Mesendoderm (in vitro differentiated cells): Measurements from ENCODE around the gene WDR1.

Experiments
- DNase-seq: peaks from one replicate; pipeline ENCODE4 v3.0.0; 2013
- H2AK5ac ChIP-seq: 2 replicates; pipeline ENCODE4 v1.6.1; 2013; ENCODE audit warnings: low read length, inconsistent platforms
- H2BK120ac ChIP-seq: 2 replicates; pipeline ENCODE4 v1.6.1; 2013; ENCODE audit warnings: low read depth, mild to moderate bottlenecking, low read length, moderate library complexity, mixed read lengths
- H2BK15ac ChIP-seq: replicated peaks from 2 replicates; pipeline ENCODE4 v1.6.1; 2013; ENCODE audit warnings: low read depth, mild to moderate bottlenecking, moderate library complexity
- H2BK5ac ChIP-seq: 2 replicates; pipeline ENCODE4 v1.6.1; 2013; ENCODE audit warnings: low read length, inconsistent platforms
- H3K18ac ChIP-seq: 2 replicates; pipeline ENCODE4 v1.6.1; 2013; ENCODE audit warnings: mild to moderate bottlenecking, low read length, mixed read lengths
- H3K23ac ChIP-seq: one replicate; pipeline ENCODE4 v1.6.1; 2013; ENCODE audit warnings: low read length
- H3K27ac ChIP-seq: 2 replicates; pipeline ENCODE4 v1.5.1; 2013; ENCODE audit warnings: low read depth, mild to moderate bottlenecking, inconsistent platforms, low read length, moderate library complexity
- H3K27me3 ChIP-seq: 2 replicates; pipeline ENCODE4 v1.6.1; 2013; ENCODE audit warnings: low read length, control low read depth, mild to moderate bottlenecking, inconsistent platforms; ENCODE audit not compliant: insufficient read depth, poor library complexity
- H3K36me3 ChIP-seq: 2 replicates; pipeline ENCODE4 v1.6.1; 2013; ENCODE audit warnings: low read length, inconsistent platforms; ENCODE audit not compliant: control insufficient read depth, insufficient read depth
- H3K4ac ChIP-seq: one replicate; pipeline ENCODE4 v1.6.1; 2013; ENCODE audit warnings: low read depth, mild to moderate bottlenecking, low read length, moderate library complexity
- H3K4me1 ChIP-seq: 2 replicates; pipeline ENCODE4 v1.6.1; 2013; ENCODE audit warnings: low read depth, low read length, inconsistent platforms; ENCODE audit not compliant: control insufficient read depth
- H3K4me2 ChIP-seq: 2 replicates; pipeline ENCODE4 v1.6.1; 2013; ENCODE audit warnings: low read length
- H3K4me3 ChIP-seq: 2 replicates; pipeline ENCODE4 v1.5.1; 2013; ENCODE audit warnings: mild to moderate bottlenecking, low read length
- H3K56ac ChIP-seq: one replicate; pipeline ENCODE4 v1.6.1; 2013; ENCODE audit warnings: low read length
- H3K79me1 ChIP-seq: 2 replicates; pipeline ENCODE4 v1.6.1; 2013; ENCODE audit warnings: low read length, inconsistent platforms
- H3K79me2 ChIP-seq: 2 replicates; pipeline ENCODE4 v1.6.1; 2013; ENCODE audit warnings: mild to moderate bottlenecking, low read length; ENCODE audit not compliant: control insufficient read depth, insufficient read depth
- H3K9ac ChIP-seq: 2 replicates; pipeline ENCODE4 v1.6.1; 2013; ENCODE audit warnings: low read length, inconsistent platforms
- H4K5ac ChIP-seq: one replicate; pipeline ENCODE4 v1.6.1; 2013; ENCODE audit warnings: low read length
- H4K8ac ChIP-seq: one replicate; pipeline ENCODE4 v1.6.1; 2013; ENCODE audit warnings: low read depth, mild to moderate bottlenecking, control low read depth, low read length, moderate library complexity
- WGBS: extraction: QIAGEN DNeasy Blood & Tissue Kit; methylation state at CpG from one replicate; pipeline ENCODE4 v1.1.7; 2013; ENCODE audit warnings: low lambda C conversion rate, missing lambda C conversion rate; ENCODE audit not compliant: insufficient coverage; ENCODE audit errors: extremely low coverage; 5-methylcytosine and 5-hydroxymethylcytosine counted together

The WDR1 gene

GRCh38 chr4:10088135-10089010 is 28.2 kb downstream of the WDR1 start:
- Histone ChIP-seq H3K36me3 (peaks cover 46% of the 10 kb centered on the region), H3K56ac (no peak overlapping the region), H3K4me1 (no peaks in the 10 kb centered on the region), H3K27me3 (no peaks in the 10 kb centered on the region), H2BK15ac (no peak overlapping the region), H3K23ac (no peak overlapping the region), H3K4me2 (no peak overlapping the region), H3K79me2 (peaks cover 25% of the 10 kb centered on the region), H2AK5ac (no peak overlapping the region), H3K9ac (no peak overlapping the region), H3K4me3 (no peak overlapping the region), H3K4ac (no peak overlapping the region), H4K8ac (no peak overlapping the region), H2BK120ac (no peak overlapping the region), H2BK5ac (no peak overlapping the region), H3K79me1 (peaks cover 29% of the 10 kb centered on the region), H3K18ac (no peak overlapping the region), H4K5ac (no peak overlapping the region), H3K27ac (no peak overlapping the region)
- WGBS = no CpG with 5 or more reads among the region's 28 CpGs
- DNase-seq = no peak

- H3K27ac ChIP-seq = no peak overlapping the region
- no peaks in the 10 kb centered on the region for H3K27me3 ChIP-seq
- no peak overlapping the region for H3K23ac ChIP-seq
- no peak overlapping the region for H3K4ac ChIP-seq
- H2BK15ac ChIP-seq = no peak overlapping the region
- H3K9ac ChIP-seq = no peak overlapping the region
- no peak overlapping the region for H2BK5ac ChIP-seq
- peaks cover 22% of the 10 kb centered on the region for H3K79me1 ChIP-seq
- H2BK120ac ChIP-seq = no peak overlapping the region
- H3K4me2 ChIP-seq = no peak overlapping the region
- no peak overlapping the region for H3K4me3 ChIP-seq
- H3K4me1 ChIP-seq = no peaks in the 10 kb centered on the region
- no peak overlapping the region for H3K56ac ChIP-seq
- peaks cover 45% of the 10 kb centered on the region for H3K36me3 ChIP-seq
- no peak overlapping the region for H4K8ac ChIP-seq
- H2AK5ac ChIP-seq = no peak overlapping the region
- H3K18ac ChIP-seq = no peak overlapping the region
- WGBS = no CpG with 5 or more reads among the region's 12 CpGs
- H3K79me2 ChIP-seq = peaks cover 16% of the 10 kb centered on the region
- no peak overlapping the region for H4K5ac ChIP-seq
- no peak for DNase-seq
Measured at GRCh38 chr4:10087152-10087791, 29.3 kb downstream of the WDR1 start.

- Histone ChIP-seq H3K36me3 (peaks cover 42% of the 10 kb centered on the region), H3K4me1 (no peaks in the 10 kb centered on the region), H3K4ac (no peak overlapping the region), H3K27me3 (no peaks in the 10 kb centered on the region), H4K5ac (no peak overlapping the region), H3K4me3 (no peak overlapping the region), H2BK120ac (no peak overlapping the region), H3K79me2 (peaks cover 14% of the 10 kb centered on the region), H2AK5ac (no peak overlapping the region), H2BK15ac (no peak overlapping the region), H3K23ac (peak overlapping the region; percentile 24), H3K27ac (no peak overlapping the region), H3K79me1 (peaks cover 20% of the 10 kb centered on the region), H3K4me2 (no peak overlapping the region), H3K56ac (no peak overlapping the region), H4K8ac (no peak overlapping the region), H3K18ac (no peak overlapping the region), H3K9ac (no peak overlapping the region), H2BK5ac (no peak overlapping the region)
- DNase-seq = no peak
- no CpG with 5 or more reads among the region's 13 CpGs for WGBS
Measured at GRCh38 chr4:10086506-10087120, 30.0 kb downstream of the WDR1 start.

- H3K4me3 ChIP-seq = no peak overlapping the region
- H2BK15ac ChIP-seq = no peak overlapping the region
- H2BK5ac ChIP-seq = no peak overlapping the region
- no peak overlapping the region for H3K18ac ChIP-seq
- DNase-seq = no peak
- H3K9ac ChIP-seq = no peak overlapping the region
- no peak overlapping the region for H3K4ac ChIP-seq
- H3K4me1 ChIP-seq = no peaks in the 10 kb centered on the region
- H3K79me1 ChIP-seq = peaks cover 17% of the 10 kb centered on the region
- no peak overlapping the region for H3K23ac ChIP-seq
- peaks cover 7% of the 10 kb centered on the region for H3K79me2 ChIP-seq
- WGBS = no CpG with 5 or more reads among the region's 23 CpGs
- H4K8ac ChIP-seq = no peak overlapping the region
- no peaks in the 10 kb centered on the region for H3K27me3 ChIP-seq
- no peak overlapping the region for H2AK5ac ChIP-seq
- no peak overlapping the region for H3K56ac ChIP-seq
- no peak overlapping the region for H3K27ac ChIP-seq
- H3K4me2 ChIP-seq = no peak overlapping the region
- no peak overlapping the region for H2BK120ac ChIP-seq
- H3K36me3 ChIP-seq = peaks cover 42% of the 10 kb centered on the region
- H4K5ac ChIP-seq = no peak overlapping the region
Measured at GRCh38 chr4:10085828-10086505, 30.6 kb downstream of the WDR1 start.

- WGBS = no CpG with 5 or more reads among the region's 11 CpGs
- no peak for DNase-seq
- Histone ChIP-seq H3K36me3 (peaks cover 41% of the 10 kb centered on the region), H3K27me3 (no peaks in the 10 kb centered on the region), H4K8ac (no peak overlapping the region), H2BK120ac (no peak overlapping the region), H2BK5ac (no peak overlapping the region), H3K9ac (no peak overlapping the region), H3K4me1 (no peaks in the 10 kb centered on the region), H3K56ac (no peak overlapping the region), H3K4ac (no peak overlapping the region), H3K4me3 (no peak overlapping the region), H2AK5ac (no peak overlapping the region), H3K27ac (no peak overlapping the region), H2BK15ac (no peak overlapping the region), H3K79me2 (peaks cover 3% of the 10 kb centered on the region), H3K79me1 (peaks cover 13% of the 10 kb centered on the region), H4K5ac (no peak overlapping the region), H3K18ac (no peak overlapping the region), H3K23ac (no peak overlapping the region), H3K4me2 (no peak overlapping the region)
Measured at GRCh38 chr4:10085386-10085785, 31.2 kb downstream of the WDR1 start.
